OCI-LY7 (cell line): ENCODE measurements around the gene RPL38. TPM values are rescaled to one million over a fixed set of nuclear protein-coding genes. Genes with fewer than 3 reads are reported as not detected.

ENCODE experiments used
- BruUV-seq: library from RNA; stranded (reverse); fragments of 400-500 nt; replicated peaks from 2 replicates; lab custom pipeline; 2021; lab: Mats Ljungman, UMichigan
- CTCF ChIA-PET: fragments of 300-600 bp; sonication (Branson Sonifier 250); formaldehyde crosslinking; loops from one replicate; lab custom pipeline; 2022; ENCODE audit warnings: antibody characterized with exemption; ENCODE audit not compliant: unreplicated experiment; lab: Charles Lee
- POLR2A ChIA-PET: fragments of 300-600 bp; sonication (Branson Sonifier 250); formaldehyde crosslinking; loops from one replicate; lab custom pipeline; 2022; ENCODE audit warnings: antibody characterized with exemption; lab: Charles Lee
- DNase-seq: peaks from one replicate; pipeline ENCODE4 v3.0.0-alpha.2; 2015; ENCODE audit warnings: low spot score
- H2AFZ ChIP-seq: fragments of 200-600 bp; sonication (generic), shearing (Covaris generic); 2 replicates; pipeline ENCODE4 v1.6.1; 2014; ENCODE audit warnings: mild to moderate bottlenecking, antibody characterized with exemption, low read length, moderate library complexity
- H3K27ac ChIP-seq: fragments of 200-600 bp; sonication (generic); 2 replicates; pipeline ENCODE4 v1.5.1; 2014; ENCODE audit warnings: mixed run types, low read depth, mild to moderate bottlenecking, moderate library complexity, low read length, inconsistent platforms; ENCODE audit not compliant: poor library complexity, severe bottlenecking
- H3K36me3 ChIP-seq: fragments of 200-600 bp; sonication (generic); 2 replicates; pipeline ENCODE4 v1.6.1; 2014; ENCODE audit warnings: mild to moderate bottlenecking, antibody characterized with exemption, low read length, moderate library complexity, mixed read lengths; ENCODE audit not compliant: insufficient read depth
- H3K4me1 ChIP-seq: fragments of 200-600 bp; sonication (generic); 2 replicates; pipeline ENCODE4 v1.5.1; 2014; ENCODE audit warnings: mild to moderate bottlenecking, low read length; ENCODE audit not compliant: insufficient read depth, poor library complexity, severe bottlenecking
- H3K4me2 ChIP-seq: fragments of 200-600 bp; sonication (generic); 2 replicates; pipeline ENCODE4 v1.6.1; 2014; ENCODE audit warnings: mild to moderate bottlenecking, low read length
- H3K4me3 ChIP-seq: fragments of 200-600 bp; sonication (generic); 2 replicates; pipeline ENCODE4 v1.5.1; 2014; ENCODE audit warnings: mild to moderate bottlenecking, low read depth, low read length; ENCODE audit not compliant: poor library complexity, severe bottlenecking
- H3K79me2 ChIP-seq: fragments of 200-600 bp; sonication (generic); 2 replicates; pipeline ENCODE4 v1.6.1; 2016; ENCODE audit warnings: low read depth, mild to moderate bottlenecking, low read length, moderate library complexity, mixed read lengths; ENCODE audit not compliant: insufficient read depth
- H3K9me2 ChIP-seq: fragments of 200-600 bp; sonication (generic); 2 replicates; pipeline ENCODE4 v1.6.1; 2016; ENCODE audit warnings: mild to moderate bottlenecking, low read length, mixed read lengths; ENCODE audit not compliant: insufficient read depth
- H3K9me3 ChIP-seq: fragments of 200-600 bp; sonication (generic); 2 replicates; pipeline ENCODE4 v1.6.1; 2014; ENCODE audit warnings: mild to moderate bottlenecking, mixed run types, low read length, mixed read lengths
- H4K20me1 ChIP-seq: fragments of 200-600 bp; sonication (generic); 2 replicates; pipeline ENCODE4 v1.6.1; 2014; ENCODE audit warnings: mild to moderate bottlenecking, antibody characterized with exemption, low read length, moderate library complexity, mixed read lengths; ENCODE audit not compliant: insufficient read depth
- EZH2phosphoT487 ChIP-seq: fragments of 200-600 bp; sonication (generic); IDR thresholded peaks from 2 replicates; pipeline ENCODE4 v1.6.1; 2018; ENCODE audit warnings: low read depth, borderline replicate concordance, mild to moderate bottlenecking, mixed run types, antibody characterized with exemption, low read length, moderate library complexity, mixed read lengths
- intact Hi-C: fragments of 100-400 bp; cut with micrococcal nuclease; formaldehyde crosslinking; loops from one replicate; pipeline ENCODE4 v1.10.0; 2022; ENCODE audit not compliant: unreplicated experiment
- total RNA-seq, 2 experiments: library from RNA; depleted of rRNA in 1 of 2; stranded (reverse); fragments of >200 nt in 1 of 2; shearing (Covaris generic) in 1 of 2; gene quantifications; 2 replicates each; pipeline ENCODE4 v1.2.3, GENCODE V29; 2014 to 2022
- TF ChIP-seq, protein P1 (sequence below): fragments of 200-600 bp; sonication (generic); conservative IDR thresholded peaks from 2 replicates; pipeline ENCODE4 v1.5.1; 2014; ENCODE audit warnings: mild to moderate bottlenecking, antibody characterized with exemption, low read length, moderate library complexity, mixed read lengths

The RPL38 gene
- total RNA-seq, 2 experiments from 2014 or later = 1,845 to 4,732 TPM

DNA sequence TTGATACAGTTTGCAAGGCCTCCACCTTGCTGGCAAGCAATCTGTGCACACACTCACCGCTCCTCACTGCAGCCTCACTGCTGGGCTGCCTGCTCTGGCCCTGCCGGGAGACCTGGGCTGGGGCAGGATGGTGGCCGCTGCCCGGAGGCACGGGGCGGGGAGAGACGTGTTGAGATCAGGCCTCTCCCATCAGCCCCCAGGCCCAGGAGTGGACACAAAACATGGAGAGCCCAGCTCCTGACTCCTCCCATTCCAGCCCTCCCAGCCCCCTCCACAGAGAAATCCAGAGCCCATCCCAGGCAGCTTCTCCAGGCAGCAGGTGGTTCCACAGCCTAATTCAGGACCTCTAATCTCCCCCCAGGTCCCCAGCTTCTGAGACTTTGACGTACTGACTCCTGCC lies 23.1 kb upstream of the RPL38 start:
- intact Hi-C loops = no loop called here
- ChIA-PET CTCF (no interaction called here), POLR2A (interaction anchor here (0.5 kb wide), 1 partner anchor 58 kb away, joined by 3 read pairs; no protein-coding TSS in a partner anchor)
- no peak overlapping the region for H3K4me2 ChIP-seq
- no peak overlapping the region for H3K4me3 ChIP-seq
- H3K36me3 ChIP-seq = no peaks in the 10 kb centered on the region
- no peaks in the 10 kb centered on the region for H3K9me3 ChIP-seq
- no peaks in the 10 kb centered on the region for H3K9me2 ChIP-seq
- H4K20me1 ChIP-seq = no peaks in the 10 kb centered on the region
- H3K4me1 ChIP-seq = no peaks in the 10 kb centered on the region
- no peak for DNase-seq
- H3K27ac ChIP-seq = no peak overlapping the region
- no TSS peak for BruUV-seq
- TF ChIP-seq, protein P1, sequence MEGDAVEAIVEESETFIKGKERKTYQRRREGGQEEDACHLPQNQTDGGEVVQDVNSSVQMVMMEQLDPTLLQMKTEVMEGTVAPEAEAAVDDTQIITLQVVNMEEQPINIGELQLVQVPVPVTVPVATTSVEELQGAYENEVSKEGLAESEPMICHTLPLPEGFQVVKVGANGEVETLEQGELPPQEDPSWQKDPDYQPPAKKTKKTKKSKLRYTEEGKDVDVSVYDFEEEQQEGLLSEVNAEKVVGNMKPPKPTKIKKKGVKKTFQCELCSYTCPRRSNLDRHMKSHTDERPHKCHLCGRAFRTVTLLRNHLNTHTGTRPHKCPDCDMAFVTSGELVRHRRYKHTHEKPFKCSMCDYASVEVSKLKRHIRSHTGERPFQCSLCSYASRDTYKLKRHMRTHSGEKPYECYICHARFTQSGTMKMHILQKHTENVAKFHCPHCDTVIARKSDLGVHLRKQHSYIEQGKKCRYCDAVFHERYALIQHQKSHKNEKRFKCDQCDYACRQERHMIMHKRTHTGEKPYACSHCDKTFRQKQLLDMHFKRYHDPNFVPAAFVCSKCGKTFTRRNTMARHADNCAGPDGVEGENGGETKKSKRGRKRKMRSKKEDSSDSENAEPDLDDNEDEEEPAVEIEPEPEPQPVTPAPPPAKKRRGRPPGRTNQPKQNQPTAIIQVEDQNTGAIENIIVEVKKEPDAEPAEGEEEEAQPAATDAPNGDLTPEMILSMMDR = no peak
- no peak for TF ChIP-seq EZH2phosphoT487
- no peak overlapping the region for H2AFZ ChIP-seq
- H3K79me2 ChIP-seq = no peaks in the 10 kb centered on the region

DNA sequence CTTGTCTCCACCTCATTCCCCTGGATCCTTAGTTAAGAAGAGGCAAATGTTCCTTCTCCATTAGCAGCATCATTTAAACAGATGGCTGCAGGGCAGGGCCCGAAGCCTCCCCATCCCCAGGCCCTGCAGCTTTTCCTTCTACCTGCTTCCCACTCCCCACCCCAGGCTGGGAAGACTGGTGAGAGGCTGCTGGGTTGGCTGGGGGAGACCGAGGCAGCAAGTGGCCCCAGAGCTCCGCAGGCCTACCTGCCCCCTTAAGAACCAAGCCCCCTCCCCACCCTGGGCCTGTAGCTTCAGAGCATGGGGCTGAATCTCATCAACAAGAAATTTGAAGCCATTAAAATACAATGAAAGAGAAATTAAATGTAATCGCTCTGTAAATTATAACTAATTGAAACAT lies 22.1 kb upstream of the RPL38 start:
- Histone ChIP-seq H3K9me2 (no peaks in the 10 kb centered on the region), H3K79me2 (no peaks in the 10 kb centered on the region), H3K4me2 (no peak overlapping the region), H4K20me1 (no peaks in the 10 kb centered on the region), H3K4me3 (no peak overlapping the region), H3K36me3 (no peaks in the 10 kb centered on the region), H3K9me3 (no peaks in the 10 kb centered on the region), H3K27ac (no peak overlapping the region), H3K4me1 (no peaks in the 10 kb centered on the region), H2AFZ (no peak overlapping the region)
- BruUV-seq = no TSS peak
- CTCF ChIA-PET = interaction anchor here (0.5 kb wide), 1 partner anchor 685 kb away, joined by 3 read pairs; no protein-coding TSS in a partner anchor
- no peak for TF ChIP-seq EZH2phosphoT487
- TF ChIP-seq, protein P1 = no peak
- POLR2A ChIA-PET = interaction anchor here (1.0 kb wide), 1 partner anchor 9 kb away, joined by 3 read pairs; no protein-coding TSS in a partner anchor
- intact Hi-C loops = no loop called here
- no peak for DNase-seq

DNA sequence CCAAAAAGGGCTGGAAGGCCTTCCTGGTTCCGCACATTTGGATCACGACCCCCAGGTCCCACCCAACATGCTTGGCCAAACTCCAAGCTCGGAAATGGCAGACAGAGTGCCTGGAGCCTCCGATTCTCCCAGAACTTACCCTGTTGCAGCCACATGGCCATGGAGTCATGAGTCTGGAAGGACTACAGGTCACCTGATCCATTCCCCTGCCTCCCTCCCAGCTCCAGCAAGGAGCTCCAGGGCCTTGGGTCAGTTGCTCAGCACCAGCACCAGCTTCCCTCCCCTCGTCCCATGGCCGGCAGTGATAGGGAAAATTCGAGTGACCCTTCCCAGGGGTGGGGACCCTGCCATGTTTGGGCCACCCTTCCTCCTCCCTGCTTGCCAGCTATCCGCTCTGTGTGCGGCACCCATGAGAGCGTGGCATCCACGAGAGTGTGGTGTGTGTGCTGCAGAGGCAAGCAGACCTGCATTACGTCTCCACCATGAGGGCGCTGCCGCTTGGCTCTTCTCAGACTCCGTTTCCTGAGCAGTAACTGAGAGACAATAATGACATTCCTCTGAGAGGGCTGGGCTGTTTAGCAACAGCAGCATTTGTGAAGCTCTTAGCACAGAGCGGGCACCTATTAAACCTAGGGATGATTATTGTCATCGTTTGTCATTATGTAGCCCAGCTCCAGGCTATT lies 21.3 kb upstream of the RPL38 start:
- H3K4me2 ChIP-seq = no peak overlapping the region
- POLR2A ChIA-PET = interaction anchor here (1.0 kb wide), 1 partner anchor 8 kb away, joined by 3 read pairs; no protein-coding TSS in a partner anchor
- H2AFZ ChIP-seq = no peak overlapping the region
- DNase-seq = no peak
- TF ChIP-seq, protein P1 = no peak
- no peak for TF ChIP-seq EZH2phosphoT487
- H3K9me2 ChIP-seq = no peaks in the 10 kb centered on the region
- H3K4me3 ChIP-seq = no peak overlapping the region
- H4K20me1 ChIP-seq = no peaks in the 10 kb centered on the region
- no peaks in the 10 kb centered on the region for H3K79me2 ChIP-seq
- CTCF ChIA-PET = interaction anchor here (0.6 kb wide), 1 partner anchor 21 kb away, joined by 3 read pairs; no protein-coding TSS in a partner anchor
- no peaks in the 10 kb centered on the region for H3K9me3 ChIP-seq
- H3K27ac ChIP-seq = no peak overlapping the region
- H3K36me3 ChIP-seq = no peaks in the 10 kb centered on the region
- intact Hi-C loops = no loop called here
- no peaks in the 10 kb centered on the region for H3K4me1 ChIP-seq
- BruUV-seq = no TSS peak
